Astrocyte (in vitro differentiated cells and primary cell): ENCODE data around the gene CERS6.

ENCODE experiments used
- EZH2 ChIP-seq: IDR thresholded peaks from 2 replicates; pipeline ENCODE4 v1.6.1; 2012; ENCODE audit warnings: mild to moderate bottlenecking, low read length, inconsistent platforms; ENCODE audit not compliant: insufficient read depth
- TF ChIP-seq, protein P1 (sequence below): IDR thresholded peaks from 2 replicates; pipeline ENCODE4 v1.5.1; 2011; ENCODE audit warnings: low read depth, mild to moderate bottlenecking, inconsistent platforms, low read length, moderate library complexity; ENCODE audit not compliant: insufficient read depth

DNA sequence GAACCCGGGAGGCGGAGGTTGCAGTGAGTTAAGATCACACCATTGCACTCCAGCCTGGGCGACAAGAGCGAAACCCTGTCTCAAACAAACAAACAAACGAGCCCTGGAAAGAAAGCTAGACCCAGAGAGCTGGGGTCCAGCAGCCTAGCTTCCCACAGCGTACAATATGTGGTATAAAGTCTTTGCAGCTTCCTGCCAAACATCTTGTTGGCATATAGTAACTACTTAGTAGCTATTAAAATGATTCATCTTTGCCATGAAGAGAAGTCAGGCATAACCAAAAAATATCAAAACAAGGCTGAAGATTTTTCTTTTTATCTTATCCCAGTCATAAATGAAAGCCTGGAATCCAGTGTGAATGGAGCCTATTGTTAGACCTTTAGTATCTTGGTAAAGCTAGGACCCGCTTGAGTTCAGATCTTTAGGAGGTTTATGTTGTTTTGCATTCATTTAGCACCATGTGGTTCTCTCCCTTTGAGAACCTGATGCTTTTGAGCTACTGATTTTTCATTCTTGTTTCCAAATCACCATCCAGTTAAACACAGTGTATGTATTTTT is 206.7 kb downstream of the CERS6 start:
- TF ChIP-seq, protein P1, sequence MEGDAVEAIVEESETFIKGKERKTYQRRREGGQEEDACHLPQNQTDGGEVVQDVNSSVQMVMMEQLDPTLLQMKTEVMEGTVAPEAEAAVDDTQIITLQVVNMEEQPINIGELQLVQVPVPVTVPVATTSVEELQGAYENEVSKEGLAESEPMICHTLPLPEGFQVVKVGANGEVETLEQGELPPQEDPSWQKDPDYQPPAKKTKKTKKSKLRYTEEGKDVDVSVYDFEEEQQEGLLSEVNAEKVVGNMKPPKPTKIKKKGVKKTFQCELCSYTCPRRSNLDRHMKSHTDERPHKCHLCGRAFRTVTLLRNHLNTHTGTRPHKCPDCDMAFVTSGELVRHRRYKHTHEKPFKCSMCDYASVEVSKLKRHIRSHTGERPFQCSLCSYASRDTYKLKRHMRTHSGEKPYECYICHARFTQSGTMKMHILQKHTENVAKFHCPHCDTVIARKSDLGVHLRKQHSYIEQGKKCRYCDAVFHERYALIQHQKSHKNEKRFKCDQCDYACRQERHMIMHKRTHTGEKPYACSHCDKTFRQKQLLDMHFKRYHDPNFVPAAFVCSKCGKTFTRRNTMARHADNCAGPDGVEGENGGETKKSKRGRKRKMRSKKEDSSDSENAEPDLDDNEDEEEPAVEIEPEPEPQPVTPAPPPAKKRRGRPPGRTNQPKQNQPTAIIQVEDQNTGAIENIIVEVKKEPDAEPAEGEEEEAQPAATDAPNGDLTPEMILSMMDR: no peak
- no peak for TF ChIP-seq EZH2
